ENCODE measurements around the gene GNL3. TPM values are rescaled to one million over a fixed set of nuclear protein-coding genes. Genes with fewer than 3 reads are reported as not detected.

GNL3 gene
- total and polyA plus RNA-seq, 2 donors (not counting 3 experiments of a cell fraction or from before 2014, with no cell fraction given), result 27.8 to 109 TPM

GRCh38 chr3:52693071-52693470 lies 7.2 kb downstream of the GNL3 start:
- CTCF ChIA-PET, result interaction anchor here (1.3 kb wide), 1 partner anchor 12 kb away, joined by 3 read pairs; the partner anchor contains the start of genes GLT8D1 and SPCS1
- POLR2A ChIA-PET, result no interaction called here
- no peak for FAIRE-seq
- no peak overlapping the region for H2AFZ ChIP-seq (ENCODE audit: low read depth, low read length)
- H3K27me3 ChIP-seq (ENCODE audit: control insufficient read depth in 2 of 2, insufficient read depth in 2 of 2, low read length in 2 of 2), result no peaks in the 10 kb centered on the region
- intact Hi-C loops (cut with micrococcal nuclease) (no loop called here), dilution Hi-C loops (cut with MboI; ENCODE audit: extremely low pct_ligation_motif_present, low sequenced_read_pairs) (no loop called here)
- no peak for DNase-seq (ENCODE audit: low read depth, low spot score)
- no peak overlapping the region for H3K9ac ChIP-seq (replicated peaks; ENCODE audit: extremely low read depth, insufficient read depth, low read length)
- no TSS peak for BruUV-seq (replicated peaks)
- H3K4me3 ChIP-seq (replicated peaks in 1 of 3; ENCODE audit: insufficient read depth in 1 of 3, low read depth in 1 of 3, low read length in 3 of 3), result no peak overlapping the region
- H4K20me1 ChIP-seq (replicated peaks; ENCODE audit: control insufficient read depth, extremely low read depth, insufficient read depth, low read length), result peaks cover 2% of the 10 kb centered on the region
- no peaks in the 10 kb centered on the region for H3K9me3 ChIP-seq (replicated peaks; ENCODE audit: control insufficient read depth, insufficient read depth, low read length)
- H3K4me2 ChIP-seq (ENCODE audit: insufficient read depth, low read length), result no peak overlapping the region
- peaks cover 50 to 68% of the 10 kb centered on the region in 2 experiments for H3K36me3 ChIP-seq (ENCODE audit: control insufficient read depth in 2 of 2, extremely low read depth in 1 of 2, insufficient read depth in 2 of 2, low read length in 2 of 2)
- TF ChIP-seq MYC (IDR thresholded peaks at IDR 0.05; ENCODE audit: low read depth, low read length), result no peak
- TF ChIP-seq GATA2 (IDR thresholded peaks at IDR 0.05; ENCODE audit: insufficient read depth, insufficient read length, low read depth, low read length), result no peak
- no peak for TF ChIP-seq MAX (IDR thresholded peaks at IDR 0.05; ENCODE audit: insufficient read depth, insufficient read length)
- no peak for TF ChIP-seq JUN (IDR thresholded peaks at IDR 0.05; ENCODE audit: borderline replicate concordance, insufficient read depth, insufficient read length, low read depth)
- TF ChIP-seq POLR2AphosphoS5 (IDR thresholded peaks at IDR 0.05; ENCODE audit: insufficient read depth, low read depth, low read length), result no peak
- no peak for TF ChIP-seq FOS (IDR thresholded peaks at IDR 0.05; ENCODE audit: borderline replicate concordance, insufficient read depth, low read length)
- TF ChIP-seq POLR2A (IDR thresholded peaks at IDR 0.05; ENCODE audit: low read depth, low read length), result no peak
- no peak for TF ChIP-seq EZH2 (IDR thresholded peaks at IDR 0.05; ENCODE audit: borderline replicate concordance, low read depth, low read length, severe bottlenecking)
- no peak for TF ChIP-seq CTCF (IDR thresholded peaks at IDR 0.05; ENCODE audit: extremely low read depth in 1 of 2, insufficient read depth in 1 of 2, low read depth in 1 of 2, low read length in 2 of 2)
- H3K79me2 ChIP-seq (ENCODE audit: control insufficient read depth, insufficient read depth, low read length), result peaks cover 33% of the 10 kb centered on the region
- H3K27ac ChIP-seq (ENCODE audit: insufficient read depth, low read depth, low read length), result no peak overlapping the region
- H3K9me1 ChIP-seq (replicated peaks; ENCODE audit: control insufficient read depth, extremely low read depth, insufficient read depth, low read length), result no peaks in the 10 kb centered on the region
- no peaks in the 10 kb centered on the region for H3K4me1 ChIP-seq (ENCODE audit: control insufficient read depth, extremely low read depth, insufficient read depth, low read length)

Measured in endothelial cell of umbilical vein (primary cell).